Measurements from ENCODE around the gene LRRC71. TPM values are rescaled to one million over a fixed set of nuclear protein-coding genes. Genes with fewer than 3 reads are reported as not detected.
A peak's percentile ranks its signal among the peaks of the same experiment; 100 is the strongest.

Gene LRRC71
- total and polyA plus RNA-seq, 2 of the 4 experiments (the other 2 are of a cell fraction): 0.50 TPM; not detected in 1

GRCh38 chr1:156895455-156895812 is 25.0 kb upstream of the LRRC71 start:
- peak overlapping the region; percentile 74; the same call in 1 of the 2 replicates for H3K14ac ChIP-seq (replicated peaks; ENCODE audit: low read depth, low read length)
- peak overlapping the region; percentile 34; the same call in 1 of the 2 replicates for H3K56ac ChIP-seq (ENCODE audit: extremely low read depth, insufficient read depth, low read length)
- no peaks in the 10 kb centered on the region; the same call in 1 of the 2 replicates for H3K27me3 ChIP-seq (ENCODE audit: control insufficient read depth, insufficient read depth, low read length)
- in situ Hi-C loops (cut with MboI; ENCODE audit: low sequenced_read_pairs): no loop called here
- peak overlapping the region; percentile 67 for H2BK20ac ChIP-seq (ENCODE audit: low read depth, low read length)
- peak overlapping the region; percentile 92 for H2BK5ac ChIP-seq (ENCODE audit: low read depth, low read length, poor library complexity, severe bottlenecking)
- H3K4me2 ChIP-seq (ENCODE audit: low read depth, low read length): 0 out of 2 replicates have a peak overlapping the region, but pooled peaks have one; percentile 14
- peak overlapping the region; percentile 65; the same call in 1 of the 2 replicates for H3K18ac ChIP-seq (ENCODE audit: low read depth, low read length)
- POLR2A ChIA-PET (ENCODE audit: unreplicated experiment): interaction anchor here (1.2 kb wide), 1 partner anchor 167 kb away, joined by 3 read pairs; the partner anchor contains the start of genes ISG20L2 and METTL25B
- ATAC-seq (ENCODE audit: low read depth) (no peak), DNase-seq (peak; percentile 27)
- peak overlapping the region; percentile 59 for H3K27ac ChIP-seq (ENCODE audit: insufficient read depth, low read length)
- H4K91ac ChIP-seq (ENCODE audit: insufficient read depth, low read depth, low read length): peak overlapping the region; percentile 87
- peaks cover 42% of the 10 kb centered on the region for H3K4me1 ChIP-seq (ENCODE audit: control insufficient read depth, insufficient read depth, low read length)
- no peaks in the 10 kb centered on the region for H3K9me3 ChIP-seq (ENCODE audit: control insufficient read depth, insufficient read depth, low read length)
- intact Hi-C loops (cut with micrococcal nuclease): no loop called here
- H2BK15ac ChIP-seq (ENCODE audit: low read depth, low read length): peak overlapping the region; percentile 47; the same call in 2 of the 3 replicates
- peak overlapping the region; percentile 62 to 68 for H4K8ac ChIP-seq (ENCODE audit: low read depth in 2 of 2, low read length in 2 of 2)
- CTCF ChIA-PET: no interaction called here
- H2AFZ ChIP-seq (replicated peaks; ENCODE audit: low read length, poor library complexity): peak overlapping the region; percentile 70
- peak overlapping the region; percentile 88 for H2BK120ac ChIP-seq (ENCODE audit: low read depth, low read length)
- H3K9ac ChIP-seq (ENCODE audit: low read depth, low read length): no peak overlapping the region
- TF ChIP-seq BHLHE40 (IDR thresholded peaks at IDR 0.05; ENCODE audit: low read depth, low read length) (no peak), POLR2A (IDR thresholded peaks at IDR 0.05; ENCODE audit: low read depth, low read length) (no peak), ELK1 (IDR thresholded peaks at IDR 0.05; ENCODE audit: borderline replicate concordance, low read depth, low read length) (no peak)
- peak overlapping the region; percentile 96 for H2AK9ac ChIP-seq (replicated peaks; ENCODE audit: low read depth, low read length, poor library complexity)
- dilution Hi-C loops (cut with HindIII; ENCODE audit: low sequenced_read_pairs, unreplicated experiment): no loop called here
- H3K4me3 ChIP-seq (ENCODE audit: insufficient read depth, low read depth, low read length): no peak overlapping the region
- H3K36me3 ChIP-seq (ENCODE audit: control insufficient read depth, insufficient read depth, low read length): no peaks in the 10 kb centered on the region
- peak overlapping the region; percentile 59; the same call in 1 of the 2 replicates for H4K5ac ChIP-seq (ENCODE audit: low read depth, low read length)
- peaks cover 24% of the 10 kb centered on the region for H3K9me1 ChIP-seq (ENCODE audit: insufficient read depth, low read length)
- BruUV-seq (replicated peaks): no TSS peak
- peaks cover 23 to 68% of the 10 kb centered on the region in 2 experiments for H3K79me1 ChIP-seq (ENCODE audit: low read depth in 1 of 2, low read length in 2 of 2)
- peak overlapping the region; percentile 76 for H3K4ac ChIP-seq (ENCODE audit: low read depth, low read length)
- H3K23ac ChIP-seq (ENCODE audit: low read depth, low read length): peak overlapping the region; percentile 26
- peaks cover 2% of the 10 kb centered on the region; the same call in 1 of the 2 replicates for H4K20me1 ChIP-seq (ENCODE audit: insufficient read depth, low read length)
- WGBS, 2 experiments (ENCODE audit: extremely low coverage in 2 of 2, insufficient read length in 1 of 2): 67% methylated on average over 1 of the region's 4 CpGs; no CpG with 5 or more reads in 1 of the 2 experiments
- peak overlapping the region; percentile 41 for H2AK5ac ChIP-seq (ENCODE audit: low read depth, low read length)

Measured in IMR-90 (cell line).